HG03457 (cell line): ENCODE results near the gene PNPLA3.
"Not testable (repeated sequence)": the region's sequence is repeated elsewhere in the genome, so short reads cannot be mapped to it uniquely, and the experiment has no call there.

ENCODE experiments used
- ATAC-seq: cut with Tn5 transposase; IDR thresholded peaks from one replicate; pipeline ENCODE4 v1.9.1; 2021; ENCODE audit warnings: moderate number of reproducible peaks; ENCODE audit not compliant: unreplicated experiment

The PNPLA3 gene

DNA sequence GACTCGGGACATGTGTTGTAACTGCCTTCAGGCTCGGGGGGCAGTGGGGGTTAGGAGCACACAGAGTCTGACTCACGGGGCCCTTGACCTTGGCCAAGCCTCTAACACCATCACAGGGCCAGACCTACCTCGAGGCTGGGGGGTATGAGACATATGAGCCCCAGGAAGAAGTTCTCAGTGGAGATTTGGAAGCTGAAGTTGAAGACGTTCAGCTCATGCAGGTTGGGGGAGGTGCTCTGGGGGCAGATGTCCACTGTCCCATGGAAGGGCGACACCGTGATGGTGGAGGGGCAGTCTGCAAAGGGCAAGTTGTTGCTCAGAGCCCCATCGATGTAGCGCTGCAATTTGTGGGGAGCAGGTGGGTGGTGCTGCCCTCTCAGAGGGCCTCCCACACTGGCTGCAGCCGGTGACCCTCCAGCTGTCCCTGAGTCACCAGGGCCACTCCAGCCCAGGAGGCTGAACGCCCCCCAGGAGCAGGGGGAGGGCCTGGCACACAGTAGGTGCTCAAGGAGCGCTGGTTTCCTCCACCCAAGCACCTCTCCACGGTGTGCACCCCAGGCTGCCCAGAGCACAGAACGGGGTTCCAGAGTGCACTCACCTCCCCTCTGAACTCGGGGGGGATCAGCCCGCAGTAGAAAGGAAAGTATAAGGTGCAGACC, 34.3 kb upstream of the PNPLA3 start:
- ATAC-seq, result no peak

DNA sequence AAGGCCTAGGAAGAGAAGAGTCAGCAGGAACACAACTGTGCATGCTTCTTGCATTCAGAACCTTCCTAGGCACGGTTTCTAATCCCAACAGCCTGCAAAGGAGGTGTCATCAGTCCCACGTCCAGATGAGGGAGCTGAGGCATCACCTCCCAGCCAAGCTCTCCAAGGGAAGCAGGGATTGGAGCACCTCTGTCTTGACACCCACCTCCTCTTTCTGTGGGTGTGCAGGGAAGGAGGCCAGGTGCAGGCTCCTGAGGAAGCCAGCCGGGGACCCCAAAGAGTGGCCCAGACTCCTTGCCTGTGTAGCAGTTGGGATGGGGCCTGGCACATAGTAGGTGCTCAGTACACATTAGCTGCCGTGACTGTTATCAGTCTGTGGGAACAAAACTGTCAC, 33.7 kb upstream of the PNPLA3 start:
- no peak for ATAC-seq

DNA sequence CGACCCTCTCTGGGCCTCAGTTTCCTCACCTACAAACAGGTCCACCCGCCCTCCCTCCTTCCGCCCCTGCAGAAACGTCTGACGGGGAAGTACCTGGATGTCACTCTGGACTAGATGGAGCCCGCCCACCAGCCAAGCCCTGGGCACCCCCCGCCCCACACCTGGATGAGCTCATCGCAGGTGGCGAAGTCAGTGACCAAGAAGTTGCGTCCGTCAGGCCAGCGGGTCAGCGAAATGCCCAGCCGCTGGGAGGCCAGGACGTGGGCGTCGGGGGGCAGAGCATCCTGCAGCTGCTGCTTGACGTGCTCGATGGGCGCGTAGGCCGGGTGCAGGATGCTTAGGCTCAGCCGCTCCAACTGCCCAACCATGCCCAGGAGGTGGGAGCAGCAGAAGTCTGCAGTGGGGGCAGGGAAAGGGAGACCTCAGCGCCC, 32.7 kb upstream of the PNPLA3 start:
- no peak for ATAC-seq

DNA sequence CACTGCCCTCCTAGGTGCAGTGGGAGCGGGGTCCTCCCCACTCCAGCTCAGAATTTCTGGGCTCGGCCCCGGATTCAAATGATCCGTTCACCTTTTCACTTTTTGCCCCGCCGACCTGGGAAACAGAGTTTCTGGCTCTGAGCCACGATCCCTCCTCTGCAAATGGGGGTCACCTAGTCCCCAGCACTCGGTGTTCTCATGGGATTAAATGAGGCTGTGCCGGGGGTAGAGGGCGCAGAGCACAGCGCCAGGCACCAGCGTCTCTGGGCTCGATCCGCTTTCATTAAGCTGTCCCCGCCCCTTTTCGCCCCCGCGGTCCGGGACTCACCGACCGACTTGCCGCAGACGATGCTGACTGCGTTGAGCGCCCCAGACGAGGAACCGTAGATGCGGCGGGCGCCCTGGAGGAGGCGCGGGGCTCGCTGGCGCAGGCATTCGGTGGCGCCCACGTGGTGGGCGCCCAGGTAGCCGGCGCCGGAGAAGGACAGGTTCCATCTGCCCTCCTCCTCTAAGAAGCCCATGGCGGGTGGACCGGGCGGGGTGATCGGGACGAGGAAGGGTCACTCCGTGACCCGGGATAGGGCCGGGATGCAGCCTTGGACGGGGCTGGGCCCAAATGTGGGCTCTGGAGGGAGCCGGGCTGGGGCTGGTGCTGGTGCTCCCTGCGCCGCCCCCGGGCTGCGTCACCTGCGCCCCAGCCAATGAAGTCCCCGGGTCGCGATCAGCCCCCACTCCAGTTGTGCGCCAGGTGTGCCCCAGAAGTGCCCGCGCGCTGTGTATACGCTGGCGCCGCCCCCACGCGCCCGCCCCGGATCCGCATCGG, 32.0 kb upstream of the PNPLA3 start, which contains the start of gene PNPLA5:
Gene PNPLA5 (minus strand): TSS at position 654 of the 823 bp plus-strand sequence. CDS start 133 bp downstream, at position 521.
- no peak for ATAC-seq

DNA sequence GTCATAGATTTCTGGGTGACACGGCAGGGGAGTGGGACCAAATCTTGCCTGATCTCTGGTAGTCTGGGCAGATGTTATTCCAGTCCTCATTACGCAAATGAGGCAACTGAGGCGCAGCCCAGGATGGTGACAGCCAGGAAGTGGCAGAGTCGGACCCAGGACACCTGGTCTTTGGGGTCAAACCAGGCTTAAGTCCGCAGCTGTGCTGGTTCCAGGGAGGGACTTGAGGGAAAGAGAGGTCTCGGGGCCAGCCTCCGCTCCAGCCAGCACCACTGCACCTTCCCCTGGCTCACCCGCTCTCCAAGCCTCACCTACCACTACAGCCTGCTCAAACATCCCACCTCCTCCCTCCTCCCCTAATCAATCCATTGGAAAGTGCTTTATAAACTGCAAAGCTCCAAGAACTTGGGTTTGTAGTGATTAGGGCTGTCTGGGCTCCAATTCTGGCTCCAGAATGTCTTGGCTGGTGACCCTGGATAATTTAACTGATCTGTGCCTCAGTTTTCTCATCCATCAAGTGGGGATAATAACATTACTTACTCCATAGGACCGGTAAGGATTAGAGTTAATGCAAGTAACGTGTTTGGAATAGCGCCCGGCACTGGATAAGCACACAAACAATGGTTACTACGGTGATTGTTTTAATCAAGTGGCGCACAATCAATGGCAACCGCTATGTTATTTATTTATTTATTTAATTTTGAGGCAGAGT, 31.3 kb upstream of the PNPLA3 start:
- no peak for ATAC-seq

DNA sequence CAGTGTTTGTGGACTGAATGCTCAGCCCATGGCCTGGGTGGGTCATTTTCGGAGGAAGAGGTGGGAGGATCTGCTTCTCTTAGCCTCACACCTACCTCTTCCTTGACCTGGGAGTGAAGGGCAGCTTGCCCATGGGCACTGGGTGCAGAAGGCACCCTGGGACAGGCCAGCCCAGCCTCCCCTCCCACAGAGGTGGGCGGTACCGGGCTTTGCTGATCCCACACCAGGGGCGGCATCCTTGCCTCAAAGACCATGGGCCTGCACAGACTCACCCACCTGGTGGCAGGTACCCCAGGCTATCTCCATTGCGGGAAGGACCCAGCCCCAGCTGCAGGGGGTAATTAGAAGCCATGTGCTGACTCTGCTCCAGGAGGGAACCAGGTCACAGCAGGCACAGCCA, 30.3 kb upstream of the PNPLA3 start:
- ATAC-seq, result no peak

DNA sequence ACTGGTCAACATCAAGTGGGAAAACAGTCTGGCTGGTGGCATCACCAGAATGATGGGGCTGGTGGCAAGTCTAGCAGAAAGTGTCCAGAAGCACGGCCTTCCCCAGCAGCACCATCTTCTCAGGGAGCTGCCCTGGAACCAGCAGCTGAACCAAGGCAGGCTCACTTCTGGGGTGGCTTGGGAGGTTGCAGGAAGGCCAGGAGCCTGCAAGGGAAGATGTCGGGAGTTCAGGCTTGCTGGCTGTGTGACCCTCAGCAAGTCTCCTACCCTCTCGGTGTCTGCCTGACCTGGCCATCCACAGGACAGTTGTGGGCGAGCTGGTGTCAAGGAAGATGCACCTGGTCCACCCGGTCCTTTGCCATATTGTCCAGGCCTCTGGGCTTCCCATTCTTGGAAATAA, 29.5 kb upstream of the PNPLA3 start:
- no peak for ATAC-seq

DNA sequence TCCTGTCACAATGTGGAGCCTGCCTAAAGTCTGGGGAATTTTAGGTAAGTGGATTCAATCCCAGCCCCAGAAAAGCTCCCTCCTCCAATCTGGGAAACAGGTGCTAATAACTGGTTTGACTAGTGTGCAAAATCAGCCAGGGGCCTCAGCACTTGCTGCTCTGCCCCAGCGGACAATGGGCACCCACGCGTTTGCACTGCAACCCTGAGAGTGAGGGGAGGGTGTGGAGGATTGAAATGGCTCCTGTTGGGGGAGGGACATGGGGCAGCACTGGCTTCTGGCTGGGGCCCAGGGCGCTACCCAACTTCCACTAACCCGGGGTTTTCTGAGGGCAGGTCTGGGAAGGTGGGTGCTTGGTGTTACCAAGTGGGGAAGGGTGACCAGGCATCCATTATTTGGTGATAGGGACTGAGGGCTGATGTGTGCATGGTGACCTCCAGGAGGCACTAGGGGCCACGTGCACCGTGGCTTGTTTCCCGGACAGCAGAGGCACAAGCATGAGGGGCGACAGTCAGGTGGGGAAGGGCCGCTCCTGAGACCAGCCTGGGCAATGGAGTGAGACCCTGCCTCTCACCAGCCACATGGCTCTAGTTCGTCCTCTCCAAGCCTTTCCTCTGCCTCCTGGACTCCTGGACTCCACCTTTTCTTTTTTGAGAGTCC, 27.5 kb upstream of the PNPLA3 start:
- ATAC-seq, result no peak

DNA sequence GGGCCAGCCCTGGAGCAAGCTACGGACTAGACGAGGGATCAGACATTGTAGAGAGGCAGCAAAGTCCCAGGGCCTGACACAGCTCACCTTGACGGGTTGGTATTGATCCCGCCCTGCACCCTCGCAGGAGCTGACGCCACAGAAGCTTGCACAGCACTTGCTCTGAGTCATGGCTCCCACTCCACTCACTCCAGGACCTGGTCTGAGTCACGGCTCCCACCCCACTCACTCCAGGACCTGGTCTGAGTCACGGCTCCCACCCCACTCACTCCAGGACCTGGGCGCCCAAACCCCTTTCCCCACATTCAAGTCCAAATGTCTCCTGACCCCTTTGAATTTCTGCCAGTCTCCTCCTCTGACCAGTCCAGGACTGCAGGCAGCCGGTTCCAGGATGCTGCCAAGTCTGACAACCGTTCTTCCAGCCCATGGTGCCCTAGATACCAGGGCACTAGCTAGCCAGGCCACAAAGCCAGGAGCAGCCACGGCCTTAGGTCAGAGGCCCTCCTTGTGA, 25.8 kb upstream of the PNPLA3 start:
- no peak for ATAC-seq

DNA sequence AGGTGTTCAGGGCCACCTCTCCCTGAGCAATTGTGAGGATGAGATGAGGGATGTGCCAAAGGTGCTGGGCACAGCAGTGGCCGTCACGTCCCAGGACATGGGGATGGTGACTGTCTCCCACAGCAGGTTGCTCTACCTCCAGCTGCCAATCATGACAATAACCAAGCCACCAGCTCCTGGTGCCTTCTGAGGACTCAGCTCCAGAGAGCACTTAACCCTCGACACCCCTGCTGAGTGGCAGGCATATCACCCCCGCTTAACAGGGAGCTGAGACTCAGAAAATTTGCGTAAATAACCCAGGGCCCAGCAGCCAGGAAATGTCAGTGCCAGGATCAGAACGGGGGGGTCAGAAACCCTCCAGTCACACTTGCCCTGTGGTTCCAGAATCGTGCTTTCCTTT, 23.4 kb upstream of the PNPLA3 start:
- ATAC-seq, result no peak

DNA sequence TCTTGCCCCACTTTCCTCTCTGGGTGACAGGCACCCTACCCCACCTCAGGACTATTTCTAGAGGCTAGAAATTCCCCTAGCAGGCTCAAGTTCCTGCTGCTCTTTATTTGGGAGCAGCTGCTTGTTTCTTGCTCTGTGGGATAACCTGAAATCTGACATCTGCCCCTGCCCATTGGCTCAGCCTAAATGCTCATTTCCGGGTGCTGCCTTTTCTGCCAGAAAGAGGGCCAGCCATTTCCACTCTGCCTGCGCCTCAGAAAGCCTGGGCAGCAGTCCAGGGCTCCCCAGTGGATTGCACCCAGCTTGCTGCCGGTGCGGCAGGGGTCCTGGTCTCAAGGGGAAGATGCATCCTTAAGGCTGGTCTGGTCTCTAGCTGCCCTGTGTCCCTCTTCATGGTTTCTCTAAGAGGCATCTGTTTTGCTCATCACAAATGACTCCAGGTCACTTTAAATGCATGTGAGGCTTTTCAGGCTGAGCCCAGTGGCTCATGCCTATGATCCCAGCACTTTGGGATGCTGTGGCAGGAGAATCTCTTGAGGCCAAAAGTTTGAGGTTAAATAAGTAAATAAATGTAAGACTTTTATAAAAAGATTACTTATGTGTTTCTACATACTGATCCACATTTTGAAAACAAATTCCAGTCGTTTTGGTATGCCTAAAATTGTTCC, 21.5 kb upstream of the PNPLA3 start:
- no peak for ATAC-seq

DNA sequence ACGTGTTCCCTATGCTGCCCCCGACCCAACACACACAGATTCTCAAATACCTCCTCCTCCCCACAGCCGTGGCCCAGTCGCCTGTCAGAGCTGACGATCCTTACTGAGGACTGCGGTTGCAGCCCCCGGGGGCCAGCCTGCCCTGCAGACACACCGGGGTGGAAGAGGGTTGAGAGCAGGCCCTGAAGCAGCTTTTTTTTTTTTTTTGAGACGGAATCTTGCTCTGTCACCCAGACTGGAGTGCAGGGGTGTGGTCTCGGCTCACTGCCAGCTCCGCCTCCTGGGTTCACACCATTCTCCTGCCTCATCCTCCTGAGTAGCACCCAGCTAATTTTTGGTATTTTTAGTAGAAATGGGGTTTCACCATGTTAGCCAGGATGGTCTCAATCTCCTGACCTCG, 20.6 kb upstream of the PNPLA3 start:
- ATAC-seq, result not testable (repeated sequence)

DNA sequence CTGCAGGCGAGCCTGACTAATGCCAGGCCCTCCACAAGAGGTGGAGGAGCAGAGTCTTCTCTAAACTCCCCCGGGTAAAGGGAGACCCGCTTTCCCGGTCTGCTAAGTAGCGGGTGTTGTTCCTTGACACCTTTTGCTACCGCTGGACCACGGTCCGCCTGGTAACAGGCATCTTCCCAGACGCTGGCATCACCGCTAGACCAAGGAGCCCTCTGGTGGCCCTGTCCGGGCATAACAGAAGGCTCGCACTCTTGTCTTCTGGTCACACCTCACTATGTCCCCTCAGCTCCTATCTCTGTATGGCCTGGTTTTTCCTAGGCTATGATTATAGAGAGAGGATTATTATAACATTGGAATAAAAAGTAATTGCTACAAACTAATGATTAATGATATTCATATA, 19.2 kb upstream of the PNPLA3 start:
- ATAC-seq, result not testable (repeated sequence)

DNA sequence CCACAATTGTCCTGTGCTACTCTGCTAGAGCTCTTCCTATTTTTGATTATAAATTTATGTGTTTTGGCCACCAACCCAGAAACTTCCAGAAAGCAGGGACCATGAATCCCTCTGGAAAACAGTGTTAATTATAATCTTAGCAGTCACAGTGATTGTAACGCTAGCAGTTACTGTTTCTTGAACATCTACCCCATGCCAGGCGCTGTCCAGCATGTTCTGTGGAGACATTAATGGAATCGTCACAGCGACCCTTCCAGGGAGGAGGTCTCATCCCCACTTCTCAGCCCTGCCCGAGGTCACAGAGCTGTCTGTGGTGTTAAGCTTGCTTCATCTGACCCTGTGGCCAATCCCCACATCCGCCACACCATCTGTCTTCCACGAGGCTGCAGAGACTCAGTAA, 17.9 kb upstream of the PNPLA3 start:
- ATAC-seq, result no peak

DNA sequence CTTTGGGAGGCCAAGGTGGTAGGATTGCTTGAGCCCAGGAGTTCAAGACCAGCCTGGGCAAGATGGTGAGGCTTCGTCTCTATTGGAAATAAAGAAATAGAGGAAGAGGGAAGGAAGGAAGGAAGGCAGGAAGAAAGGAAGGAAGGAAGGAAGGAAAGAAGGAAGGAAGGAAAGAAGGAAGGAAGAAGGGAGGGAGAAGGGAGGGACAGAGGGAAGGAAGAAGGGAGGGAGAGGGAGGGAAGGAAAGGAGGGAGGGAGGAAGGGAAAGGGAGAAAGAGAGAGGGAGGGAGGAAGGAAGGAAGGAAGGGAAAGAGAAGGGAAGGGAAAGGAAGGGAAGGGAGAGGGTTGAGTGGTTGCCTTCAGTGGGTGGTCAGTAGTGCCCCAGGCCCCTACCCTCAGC, 13.9 kb upstream of the PNPLA3 start:
- ATAC-seq, result no peak

DNA sequence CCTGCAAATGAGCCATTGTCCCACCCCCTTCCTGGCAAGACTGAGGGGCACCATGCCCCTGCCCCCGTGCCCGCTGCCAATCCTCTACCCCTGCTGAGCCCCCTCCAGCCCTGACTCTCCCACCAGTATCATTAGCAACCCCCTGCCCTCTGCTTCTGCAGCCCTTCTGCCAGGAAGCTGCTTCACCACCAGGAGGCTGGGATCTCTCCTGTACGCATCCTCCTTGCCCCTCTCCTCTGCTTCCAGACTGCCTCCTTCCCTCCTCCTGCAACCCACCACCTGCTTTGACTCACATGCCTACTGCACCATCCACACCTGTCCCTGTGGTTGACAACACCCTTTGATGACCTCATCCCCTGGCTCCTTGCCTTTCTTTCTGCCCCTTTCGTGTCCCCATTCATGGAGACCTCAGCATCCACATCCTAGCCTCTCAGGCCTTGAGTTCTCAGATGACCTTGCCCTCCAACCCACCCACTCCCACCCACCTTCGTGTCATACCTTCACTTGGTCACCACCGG, 13.4 kb upstream of the PNPLA3 start:
- ATAC-seq, result no peak

DNA sequence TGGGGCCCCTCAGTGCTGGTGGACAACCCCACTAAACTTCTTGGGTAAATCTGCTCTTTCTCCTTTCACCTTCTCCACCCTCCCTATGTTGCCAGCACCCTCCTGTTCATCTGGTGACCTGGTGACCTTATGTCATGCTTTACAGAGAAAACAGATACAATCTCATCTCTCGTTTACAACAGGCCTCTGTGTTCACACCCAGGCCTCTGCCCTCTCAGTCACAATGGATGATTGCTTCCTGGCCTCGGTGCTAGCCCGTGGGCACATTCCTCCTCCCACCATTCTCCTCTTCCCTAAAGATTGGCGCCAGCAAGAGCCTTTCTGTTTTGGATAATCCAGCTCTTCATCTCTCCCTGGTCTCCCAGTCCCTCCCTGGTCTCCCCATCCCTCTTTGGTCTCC, 12.3 kb upstream of the PNPLA3 start:
- no peak for ATAC-seq

DNA sequence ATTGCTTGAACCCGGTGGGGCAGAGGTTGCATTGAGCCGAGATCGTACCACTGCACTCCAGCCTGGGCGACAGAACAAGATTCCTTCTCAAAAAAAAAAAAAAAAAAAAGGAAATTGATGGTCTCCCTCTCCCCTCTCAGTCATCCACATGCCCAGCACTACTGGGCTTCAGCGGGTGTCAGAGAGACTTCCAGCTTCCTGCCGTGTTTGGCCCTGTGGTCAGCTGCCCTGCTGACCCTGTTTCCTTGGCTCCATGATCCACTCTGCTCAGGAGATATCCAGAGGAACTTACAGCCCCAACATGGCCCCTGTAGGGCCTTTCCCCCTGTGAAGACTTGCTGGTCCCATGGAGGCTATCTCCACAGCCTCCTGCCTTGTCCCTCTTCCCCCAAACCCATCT, 6.1 kb upstream of the PNPLA3 start:
- ATAC-seq, result no peak

DNA sequence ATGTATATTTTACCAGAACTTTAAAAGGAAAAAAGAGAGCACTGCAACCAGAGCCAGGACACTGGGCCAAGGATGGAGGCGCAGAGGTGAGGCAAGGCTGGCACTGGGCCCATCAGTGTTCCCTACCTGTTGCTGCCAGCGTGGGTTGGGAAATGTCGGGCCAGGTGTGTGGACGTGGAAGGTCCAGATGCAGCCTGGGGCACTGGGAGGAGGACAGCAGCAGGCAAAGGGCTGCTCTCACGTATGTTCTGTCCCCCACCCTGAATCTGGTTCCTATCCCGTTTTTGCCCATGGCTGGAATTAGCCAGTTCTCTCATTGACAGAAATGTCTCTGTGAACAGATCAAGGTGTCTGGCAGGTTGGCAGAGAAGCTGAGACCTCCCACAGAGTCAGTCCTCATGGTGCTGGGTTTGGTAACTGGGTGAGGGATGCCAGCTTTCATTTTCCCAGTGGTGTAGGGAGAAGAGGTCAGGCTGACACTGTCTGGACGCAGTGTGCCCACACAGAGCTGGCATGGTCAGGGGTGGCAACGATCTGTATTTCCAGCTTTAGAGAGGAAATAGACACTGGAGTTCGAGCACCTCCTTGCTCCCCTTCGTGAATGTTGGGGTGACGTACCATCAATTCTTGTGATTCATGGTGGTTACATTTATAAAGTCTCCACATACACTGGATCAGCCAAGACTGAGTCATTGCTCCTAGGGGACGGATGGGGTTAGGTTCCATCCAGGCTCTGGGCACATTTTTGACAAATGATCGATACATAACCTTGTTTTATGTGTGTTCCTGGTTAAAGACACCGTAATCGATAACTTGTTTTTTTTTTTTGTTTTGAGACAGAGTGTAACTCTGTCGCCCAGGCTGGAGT, 4.3 kb upstream of the PNPLA3 start:
- no peak for ATAC-seq
